Measurements from ENCODE around the gene COA7.
"Not testable (repeated sequence)": the region's sequence is repeated elsewhere in the genome, so short reads cannot be mapped to it uniquely, and the experiment has no call there.

Gene COA7

GRCh38 chr1:52697795-52698674 is at the start of gene COA7:
TSS of gene COA7 (minus strand) at chr1:52698347. CDS start at chr1:52698326, 21 bp downstream.
- peak; percentile 41 to 60 (median 45) for DNase-seq (ENCODE audit: low read depth in 2 of 3, low spot score in 2 of 3)

- no peak for DNase-seq (ENCODE audit: low read depth in 2 of 3, low spot score in 2 of 3)
Measured at GRCh38 chr1:52747450-52747849, 49.3 kb upstream of the COA7 start.

- no peak for DNase-seq (ENCODE audit: low read depth in 2 of 3, low spot score in 2 of 3)
Measured at GRCh38 chr1:52746189-52746588, 48.0 kb upstream of the COA7 start.

- no peak for DNase-seq (ENCODE audit: low read depth in 2 of 3, low spot score in 2 of 3)
Measured at GRCh38 chr1:52741259-52741658, 43.1 kb upstream of the COA7 start.

GRCh38 chr1:52739699-52740467 is 41.7 kb upstream of the COA7 start:
- no peak for DNase-seq (ENCODE audit: low read depth in 2 of 3, low spot score in 2 of 3)

- DNase-seq (ENCODE audit: low read depth in 2 of 3, low spot score in 2 of 3): no peak
Measured at GRCh38 chr1:52738893-52739292, 40.7 kb upstream of the COA7 start.

- DNase-seq (ENCODE audit: low read depth in 2 of 3, low spot score in 2 of 3): no peak
Measured at GRCh38 chr1:52738148-52738547, 40.0 kb upstream of the COA7 start.

GRCh38 chr1:52735371-52735770 is 37.2 kb upstream of the COA7 start:
- not testable (repeated sequence) for DNase-seq (ENCODE audit: low read depth in 2 of 3, low spot score in 2 of 3)

GRCh38 chr1:52733368-52733767 is 35.2 kb upstream of the COA7 start:
- no peak for DNase-seq (ENCODE audit: low read depth in 2 of 3, low spot score in 2 of 3)

GRCh38 chr1:52727956-52728656 is 30.0 kb upstream of the COA7 start:
- DNase-seq (ENCODE audit: low read depth in 2 of 3, low spot score in 2 of 3): no peak

GRCh38 chr1:52727114-52727586 is 29.0 kb upstream of the COA7 start:
- DNase-seq (ENCODE audit: low read depth in 2 of 3, low spot score in 2 of 3): no peak

GRCh38 chr1:52726265-52727113 is 28.3 kb upstream of the COA7 start, which contains the start of gene ZYG11B:
TSS of gene ZYG11B (plus strand) at chr1:52726453. CDS start at chr1:52726654, 201 bp downstream.
- peak; percentile 65 to 88 (median 81) for DNase-seq (ENCODE audit: low read depth in 2 of 3, low spot score in 2 of 3)

GRCh38 chr1:52725903-52726264 is 27.7 kb upstream of the COA7 start:
- DNase-seq (ENCODE audit: low read depth in 2 of 3, low spot score in 2 of 3): no peak

GRCh38 chr1:52723260-52723659 is 25.1 kb upstream of the COA7 start:
- DNase-seq (ENCODE audit: low read depth in 2 of 3, low spot score in 2 of 3): no peak

GRCh38 chr1:52715296-52715695 is 17.1 kb upstream of the COA7 start:
- not testable (repeated sequence) for DNase-seq (ENCODE audit: low read depth in 2 of 3, low spot score in 2 of 3)

- no peak for DNase-seq (ENCODE audit: low read depth in 2 of 3, low spot score in 2 of 3)
Measured at GRCh38 chr1:52713590-52713989, 15.4 kb upstream of the COA7 start.

GRCh38 chr1:52709016-52709415 is 10.9 kb upstream of the COA7 start:
- no peak for DNase-seq (ENCODE audit: low read depth in 2 of 3, low spot score in 2 of 3)

GRCh38 chr1:52707927-52708655 is 9.9 kb upstream of the COA7 start:
- no peak for DNase-seq (ENCODE audit: low read depth in 2 of 3, low spot score in 2 of 3)

Data from activated CD8-positive, alpha-beta memory T cell treated with anti-CD3 and anti-CD28 coated beads for 48 hours (primary cell).